ENCODE measurements around the gene G0S2.

Gene G0S2

GRCh38 chr1:209678981-209679539 lies 3.8 kb downstream of the G0S2 start:
- H3K4me3 ChIP-seq (replicated peaks; ENCODE audit: low read depth, low read length): no peak overlapping the region
- TF ChIP-seq CTCF (IDR thresholded peaks at IDR 0.05; ENCODE audit: low read depth, low read length, missing control alignments): no peak
- DNase-seq (ENCODE audit: extremely low read depth, low read depth): no peak

- no peak for TF ChIP-seq CTCF (IDR thresholded peaks at IDR 0.05; ENCODE audit: low read depth, low read length, missing control alignments)
- no peak overlapping the region for H3K4me3 ChIP-seq (replicated peaks; ENCODE audit: low read depth, low read length)
- DNase-seq (ENCODE audit: extremely low read depth, low read depth): no peak
Observed at GRCh38 chr1:209685821-209686220, 10.6 kb downstream of the G0S2 start.

GRCh38 chr1:209686322-209686721 lies 11.1 kb downstream of the G0S2 start:
- TF ChIP-seq CTCF (IDR thresholded peaks at IDR 0.05; ENCODE audit: low read depth, low read length, missing control alignments): no peak
- H3K4me3 ChIP-seq (replicated peaks; ENCODE audit: low read depth, low read length): no peak overlapping the region
- DNase-seq (ENCODE audit: extremely low read depth, low read depth): no peak

- no peak for DNase-seq (ENCODE audit: extremely low read depth, low read depth)
- H3K4me3 ChIP-seq (replicated peaks; ENCODE audit: low read depth, low read length): no peak overlapping the region
- TF ChIP-seq CTCF (IDR thresholded peaks at IDR 0.05; ENCODE audit: low read depth, low read length, missing control alignments): no peak
Observed at GRCh38 chr1:209688746-209689234, 13.6 kb downstream of the G0S2 start.

- DNase-seq (ENCODE audit: extremely low read depth, low read depth): no peak
- TF ChIP-seq CTCF (IDR thresholded peaks at IDR 0.05; ENCODE audit: low read depth, low read length, missing control alignments): no peak
Observed at GRCh38 chr1:209689477-209689876, 14.3 kb downstream of the G0S2 start.

GRCh38 chr1:209691237-209691636 lies 16.0 kb downstream of the G0S2 start:
- no peak for TF ChIP-seq CTCF (IDR thresholded peaks at IDR 0.05; ENCODE audit: low read depth, low read length, missing control alignments)
- no peak overlapping the region for H3K4me3 ChIP-seq (replicated peaks; ENCODE audit: low read depth, low read length)
- DNase-seq (ENCODE audit: extremely low read depth, low read depth): no peak

More at GRCh38 chr1:209689477-209689876, 14.3 kb downstream of the G0S2 start:
- H3K4me3 ChIP-seq (replicated peaks; ENCODE audit: low read depth, low read length): no peak overlapping the region

GRCh38 chr1:209692296-209692695 lies 17.1 kb downstream of the G0S2 start:
- no peak overlapping the region for H3K4me3 ChIP-seq (replicated peaks; ENCODE audit: low read depth, low read length)
- DNase-seq (ENCODE audit: extremely low read depth, low read depth): no peak
- TF ChIP-seq CTCF (IDR thresholded peaks at IDR 0.05; ENCODE audit: low read depth, low read length, missing control alignments): no peak

Data from HFF-Myc (cell line).